IMR-90 (cell line): ENCODE results near the gene PDCD11. TPM values are rescaled to one million over a fixed set of nuclear protein-coding genes. Genes with fewer than 3 reads are reported as not detected.

Experiments
- ATAC-seq: fragments of 200-7000 bp; cut with Tn5 transposase; 2 replicates; pipeline ENCODE4 v1.9.1; 2020; ENCODE audit warnings: low read depth, mild to moderate bottlenecking, moderate library complexity
- BruUV-seq: library from RNA; stranded (reverse); fragments of 400-500 nt; replicated peaks from 2 replicates; lab custom pipeline; 2021; lab: Mats Ljungman, UMichigan
- CTCF ChIA-PET: fragments of 300-600 bp; formaldehyde crosslinking; extraction: SDS; loops from one replicate; lab custom pipeline; 2021; ENCODE audit warnings: antibody characterized with exemption; lab: Yijun Ruan, JAX
- POLR2A ChIA-PET: fragments of 300-600 bp; sonication (Branson Sonifier 250); formaldehyde crosslinking; loops from one replicate; lab custom pipeline; 2022; ENCODE audit warnings: antibody characterized with exemption; ENCODE audit not compliant: unreplicated experiment; lab: Charles Lee
- DNase-seq: peaks from one replicate; pipeline ENCODE4 v3.0.0; 2013
- H2AFZ ChIP-seq: replicated peaks from 2 replicates; pipeline ENCODE3; 2013; ENCODE audit warnings: low read length, mild to moderate bottlenecking; ENCODE audit not compliant: poor library complexity
- H2AK5ac ChIP-seq: 2 replicates; pipeline ENCODE4 v1.6.1; 2013; ENCODE audit warnings: low read depth, low read length, inconsistent platforms
- H2AK9ac ChIP-seq: replicated peaks from 2 replicates; pipeline ENCODE3; 2013; ENCODE audit warnings: mild to moderate bottlenecking, low read depth, low read length, moderate library complexity; ENCODE audit not compliant: poor library complexity
- H2BK120ac ChIP-seq: 2 replicates; pipeline ENCODE4 v1.6.1; 2013; ENCODE audit warnings: low read depth, low read length, inconsistent platforms
- H2BK15ac ChIP-seq: 3 replicates; pipeline ENCODE4 v1.6.1; 2013; ENCODE audit warnings: low read depth, low read length, inconsistent platforms
- H2BK20ac ChIP-seq: 2 replicates; pipeline ENCODE4 v1.6.1; 2013; ENCODE audit warnings: low read depth, mild to moderate bottlenecking, inconsistent platforms, low read length, moderate library complexity
- H2BK5ac ChIP-seq: 2 replicates; pipeline ENCODE4 v1.6.1; 2013; ENCODE audit warnings: mild to moderate bottlenecking, low read depth, low read length, inconsistent platforms; ENCODE audit not compliant: poor library complexity, severe bottlenecking
- H3K14ac ChIP-seq: replicated peaks from 2 replicates; pipeline ENCODE4 v1.6.1; 2013; ENCODE audit warnings: low read depth, low read length, inconsistent platforms
- H3K18ac ChIP-seq: 2 replicates; pipeline ENCODE4 v1.6.1; 2013; ENCODE audit warnings: low read depth, low read length, control low read depth
- H3K23ac ChIP-seq: 2 replicates; pipeline ENCODE4 v1.6.1; 2013; ENCODE audit warnings: low read depth, low read length, inconsistent platforms
- H3K27ac ChIP-seq: 2 replicates; pipeline ENCODE4 v1.5.1; 2013; ENCODE audit warnings: mild to moderate bottlenecking, control low read depth, low read length; ENCODE audit not compliant: insufficient read depth
- H3K27me3 ChIP-seq: 2 replicates; pipeline ENCODE4 v1.6.1; 2013; ENCODE audit warnings: low read length; ENCODE audit not compliant: control insufficient read depth, insufficient read depth
- H3K36me3 ChIP-seq: 2 replicates; pipeline ENCODE4 v1.6.1; 2013; ENCODE audit warnings: low read length, mixed read lengths; ENCODE audit not compliant: control insufficient read depth, insufficient read depth
- H3K4ac ChIP-seq: 2 replicates; pipeline ENCODE4 v1.6.1; 2013; ENCODE audit warnings: low read depth, low read length, inconsistent platforms
- H3K4me1 ChIP-seq: 2 replicates; pipeline ENCODE4 v1.6.1; 2013; ENCODE audit warnings: low read length, mixed read lengths; ENCODE audit not compliant: control insufficient read depth, insufficient read depth
- H3K4me2 ChIP-seq: 2 replicates; pipeline ENCODE4 v1.6.1; 2013; ENCODE audit warnings: low read depth, mild to moderate bottlenecking, control low read depth, low read length, moderate library complexity
- H3K4me3 ChIP-seq: 2 replicates; pipeline ENCODE4 v1.5.1; 2013; ENCODE audit warnings: low read depth, mild to moderate bottlenecking, control low read depth, low read length, moderate library complexity; ENCODE audit not compliant: insufficient read depth
- H3K56ac ChIP-seq: 2 replicates; pipeline ENCODE4 v1.6.1; 2013; ENCODE audit warnings: low read length, inconsistent platforms; ENCODE audit not compliant: insufficient read depth; ENCODE audit errors: extremely low read depth
- H3K79me1 ChIP-seq, 2 experiments: 2 replicates each; pipeline ENCODE4 v1.6.1; 2013; ENCODE audit warnings: low read length in 2 of 2, inconsistent platforms in 1 of 2, low read depth in 1 of 2
- H3K9ac ChIP-seq: 2 replicates; pipeline ENCODE4 v1.6.1; 2013; ENCODE audit warnings: low read depth, low read length, control low read depth
- H3K9me1 ChIP-seq: 2 replicates; pipeline ENCODE4 v1.6.1; 2013; ENCODE audit warnings: low read length, inconsistent platforms; ENCODE audit not compliant: insufficient read depth
- H3K9me3 ChIP-seq: 2 replicates; pipeline ENCODE4 v1.6.1; 2013; ENCODE audit warnings: low read length; ENCODE audit not compliant: control insufficient read depth, insufficient read depth
- H4K20me1 ChIP-seq: 2 replicates; pipeline ENCODE4 v1.6.1; 2013; ENCODE audit warnings: low read length, inconsistent platforms; ENCODE audit not compliant: insufficient read depth
- H4K5ac ChIP-seq: 2 replicates; pipeline ENCODE4 v1.6.1; 2013; ENCODE audit warnings: mild to moderate bottlenecking, low read depth, low read length, control low read depth
- H4K8ac ChIP-seq, 2 experiments: 2 replicates each; pipeline ENCODE4 v1.6.1; 2013; ENCODE audit warnings: low read depth in 2 of 2, low read length in 2 of 2, control low read depth in 1 of 2, inconsistent platforms in 1 of 2
- H4K91ac ChIP-seq: 2 replicates; pipeline ENCODE4 v1.6.1; 2013; ENCODE audit warnings: low read depth, low read length, inconsistent platforms; ENCODE audit not compliant: insufficient read depth
- BHLHE40 ChIP-seq: fragments of 150-350 bp; IDR thresholded peaks from 2 replicates; pipeline ENCODE4 v1.6.1; 2016; ENCODE audit warnings: mild to moderate bottlenecking, low read depth, low read length
- FOS ChIP-seq: fragments of 150-350 bp; IDR thresholded peaks from 2 replicates; pipeline ENCODE4 v1.6.1; 2016; ENCODE audit warnings: low read depth, low read length
- MAZ ChIP-seq: IDR thresholded peaks from 2 replicates; pipeline ENCODE4 v1.6.1; 2012; ENCODE audit warnings: low read depth, mild to moderate bottlenecking, low read length, improper control_type of control experiment, moderate library complexity, borderline replicate concordance
- MXI1 ChIP-seq: IDR thresholded peaks from 2 replicates; pipeline ENCODE4 v1.6.1; 2012; ENCODE audit warnings: low read depth, mild to moderate bottlenecking, low read length, moderate library complexity, borderline replicate concordance
- RCOR1 ChIP-seq: IDR thresholded peaks from 2 replicates; pipeline ENCODE4 v1.6.1; 2012; ENCODE audit warnings: mild to moderate bottlenecking, low read length, improper control_type of control experiment; ENCODE audit not compliant: insufficient replicate concordance
- WGBS, 2 experiments: methylation state at CpG; one replicate each; pipeline versions ENCODE4 v1.1.5 to v1.1.7; 2013; ENCODE audit warnings: missing lambda C conversion rate in 2 of 2; ENCODE audit not compliant: insufficient read length in 1 of 2; ENCODE audit errors: extremely low coverage in 2 of 2; 5-methylcytosine and 5-hydroxymethylcytosine counted together
- dilution Hi-C: fragments of 300-500 bp; cut with HindIII; formaldehyde crosslinking; loops from one replicate; pipeline ENCODE4 v1.14.3; 2018; ENCODE audit warnings: low sequenced_read_pairs; ENCODE audit not compliant: unreplicated experiment
- in situ Hi-C: fragments of 300-500 bp; cut with MboI; formaldehyde crosslinking; loops from 3 replicates; pipeline ENCODE4 v1.14.3; 2019; ENCODE audit warnings: low sequenced_read_pairs, inconsistent platforms, mixed read lengths
- intact Hi-C: fragments of 100-400 bp; cut with micrococcal nuclease; formaldehyde crosslinking; loops from 2 replicates; pipeline ENCODE4 v1.10.0; 2022
- polyA plus RNA-seq, 3 experiments: library from polyadenylated mRNA; depleted of rRNA; stranded (reverse); fragments of >200 nt; gene quantifications; 2 replicates each; pipeline ENCODE4 v1.2.3, GENCODE V29; 2012; ENCODE audit warnings: low replicate concordance in 1 of 3
- total RNA-seq: library from RNA; depleted of rRNA; stranded (reverse); fragments of >200 nt; gene quantifications from 2 replicates; pipeline ENCODE4 v1.2.3, GENCODE V29; 2012
- TF ChIP-seq, protein P1 (sequence below): fragments of 150-350 bp; IDR thresholded peaks from 2 replicates; pipeline ENCODE4 v1.6.1; 2016; ENCODE audit warnings: low read depth, mild to moderate bottlenecking, low read length, moderate library complexity, borderline replicate concordance

PDCD11 gene
- total and polyA plus RNA-seq, 2 of the 4 experiments (the other 2 are of a cell fraction): 20.4 to 56.8 TPM

DNA sequence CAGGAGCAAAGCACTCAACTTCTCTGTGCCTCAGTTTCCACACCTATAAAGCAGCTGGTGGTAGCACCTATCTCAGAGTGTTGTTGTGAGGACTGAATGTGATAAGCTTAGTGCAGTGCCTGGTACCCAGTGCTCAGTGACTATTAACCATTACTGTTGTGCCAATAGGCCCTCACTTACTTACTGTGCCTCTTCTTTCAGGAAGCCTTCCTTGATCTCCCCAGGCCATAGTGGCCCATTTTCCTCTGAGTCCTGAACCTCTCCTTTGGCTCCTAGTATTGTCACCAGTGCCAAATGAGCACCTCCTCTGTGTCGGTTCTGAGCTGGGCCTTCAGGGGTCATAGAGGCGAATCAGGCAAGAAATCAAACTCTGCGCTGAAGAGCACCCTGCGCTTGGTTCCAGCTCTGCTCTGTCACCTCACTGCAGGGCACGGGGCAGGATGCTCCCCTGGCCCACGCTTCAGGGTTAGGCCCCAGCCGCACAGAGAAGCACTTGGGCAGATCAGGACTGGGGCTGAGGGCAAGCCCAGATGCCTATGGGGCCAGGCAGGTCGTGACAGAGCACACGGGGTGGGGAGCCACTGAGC is 59.7 kb downstream of the PDCD11 start:
- Histone ChIP-seq H2AK5ac (peak overlapping the region; percentile 16; the same call in 1 of the 2 replicates), H4K20me1 (no peaks in the 10 kb centered on the region), H3K9me1 (peaks cover 7% of the 10 kb centered on the region), H2AK9ac (no peak overlapping the region), H3K9me3 (no peaks in the 10 kb centered on the region), H3K79me1 (0 out of 4 replicates have a peak, but pooled peaks cover 0 to 7% of the 10 kb centered on the region in 2 experiments), H3K4me2 (no peak overlapping the region), H4K91ac (no peak overlapping the region), H3K4me3 (no peak overlapping the region), H4K5ac (no peak overlapping the region), H3K56ac (no peak overlapping the region), H3K4me1 (peaks cover 9% of the 10 kb centered on the region; the same call in 1 of the 2 replicates), H3K18ac (no peak overlapping the region), H2AFZ (no peak overlapping the region), H2BK5ac (no peak overlapping the region), H3K36me3 (no peaks in the 10 kb centered on the region), H2BK20ac (no peak overlapping the region), H3K23ac (no peak overlapping the region), H3K14ac (no peak overlapping the region), H3K27me3 (peaks cover 14% of the 10 kb centered on the region), H3K27ac (no peak overlapping the region), H3K9ac (no peak overlapping the region), H3K4ac (no peak overlapping the region), H2BK15ac (no peak overlapping the region), H4K8ac (no peak overlapping the region), H2BK120ac (no peak overlapping the region)
- ChIA-PET POLR2A (no interaction called here), CTCF (no interaction called here)
- intact Hi-C loops: no loop called here
- no peak for TF ChIP-seq MAZ
- TF ChIP-seq FOS: no peak
- no peak for TF ChIP-seq BHLHE40
- TF ChIP-seq, protein P1, sequence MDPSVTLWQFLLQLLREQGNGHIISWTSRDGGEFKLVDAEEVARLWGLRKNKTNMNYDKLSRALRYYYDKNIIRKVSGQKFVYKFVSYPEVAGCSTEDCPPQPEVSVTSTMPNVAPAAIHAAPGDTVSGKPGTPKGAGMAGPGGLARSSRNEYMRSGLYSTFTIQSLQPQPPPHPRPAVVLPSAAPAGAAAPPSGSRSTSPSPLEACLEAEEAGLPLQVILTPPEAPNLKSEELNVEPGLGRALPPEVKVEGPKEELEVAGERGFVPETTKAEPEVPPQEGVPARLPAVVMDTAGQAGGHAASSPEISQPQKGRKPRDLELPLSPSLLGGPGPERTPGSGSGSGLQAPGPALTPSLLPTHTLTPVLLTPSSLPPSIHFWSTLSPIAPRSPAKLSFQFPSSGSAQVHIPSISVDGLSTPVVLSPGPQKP: no peak
- TF ChIP-seq MXI1: no peak
- no peak for TF ChIP-seq RCOR1
- dilution Hi-C loops: no loop called here
- 85% methylated on average over 6 of the region's 9 CpGs; no CpG with 5 or more reads in 1 of the 2 experiments for WGBS, 2 experiments
- DNase-seq: no peak
- no TSS peak for BruUV-seq
- in situ Hi-C loops: no loop called here
- no peak for ATAC-seq
